HEK293T (cell line): ENCODE data around the gene CTNNBIP1.

Experiments used
- ARNT ChIP-seq: fragments of 450-650 bp; IDR thresholded peaks from 2 replicates; pipeline ENCODE4 v1.6.1; 2017; ENCODE audit warnings: mild to moderate bottlenecking
- BHLHE40 ChIP-seq: fragments of 450-650 bp; IDR thresholded peaks from 2 replicates; pipeline ENCODE4 v1.6.1; 2016; ENCODE audit warnings: mild to moderate bottlenecking, moderate library complexity, borderline replicate concordance
- ELF4 ChIP-seq: fragments of 450-650 bp; IDR thresholded peaks from 2 replicates; pipeline ENCODE4 v1.6.1; 2017; ENCODE audit warnings: antibody characterized with exemption
- FOXA1 ChIP-seq: fragments of 450-650 bp; IDR thresholded peaks from 2 replicates; pipeline ENCODE4 v1.6.1; 2016; ENCODE audit warnings: mild to moderate bottlenecking
- FOXM1 ChIP-seq: fragments of 450-650 bp; IDR thresholded peaks from 2 replicates; pipeline ENCODE4 v1.6.1; 2017; ENCODE audit warnings: mild to moderate bottlenecking, borderline replicate concordance
- HDGF ChIP-seq: fragments of 450-650 bp; IDR thresholded peaks from 2 replicates; pipeline ENCODE4 v1.6.1; 2017; ENCODE audit warnings: antibody characterized with exemption, borderline replicate concordance
- L3MBTL2 ChIP-seq: fragments of 450-650 bp; conservative IDR thresholded peaks from 2 replicates; pipeline ENCODE4 v1.6.1; 2016; ENCODE audit warnings: mild to moderate bottlenecking
- LEF1 ChIP-seq: fragments of 450-650 bp; IDR thresholded peaks from 2 replicates; pipeline ENCODE4 v1.6.1; 2017; ENCODE audit warnings: mild to moderate bottlenecking, borderline replicate concordance
- NFRKB ChIP-seq: fragments of 450-650 bp; IDR thresholded peaks from 2 replicates; pipeline ENCODE4 v1.6.1; 2016; ENCODE audit warnings: mild to moderate bottlenecking, moderate library complexity
- SP1 ChIP-seq: fragments of 450-650 bp; IDR thresholded peaks from 2 replicates; pipeline ENCODE4 v1.6.1; 2017
- SUZ12 ChIP-seq: fragments of 450-650 bp; IDR thresholded peaks from 2 replicates; pipeline ENCODE4 v1.6.1; 2016; ENCODE audit warnings: mild to moderate bottlenecking
- TARDBP ChIP-seq: fragments of 450-650 bp; IDR thresholded peaks from 2 replicates; pipeline ENCODE4 v1.6.1; 2016
- ZNF384 ChIP-seq: fragments of 450-650 bp; IDR thresholded peaks from 2 replicates; pipeline ENCODE4 v1.6.1; 2016
- TF ChIP-seq, protein P1 (sequence below): fragments of 450-650 bp; IDR thresholded peaks from 2 replicates; pipeline ENCODE4 v1.6.1; 2016

DNA sequence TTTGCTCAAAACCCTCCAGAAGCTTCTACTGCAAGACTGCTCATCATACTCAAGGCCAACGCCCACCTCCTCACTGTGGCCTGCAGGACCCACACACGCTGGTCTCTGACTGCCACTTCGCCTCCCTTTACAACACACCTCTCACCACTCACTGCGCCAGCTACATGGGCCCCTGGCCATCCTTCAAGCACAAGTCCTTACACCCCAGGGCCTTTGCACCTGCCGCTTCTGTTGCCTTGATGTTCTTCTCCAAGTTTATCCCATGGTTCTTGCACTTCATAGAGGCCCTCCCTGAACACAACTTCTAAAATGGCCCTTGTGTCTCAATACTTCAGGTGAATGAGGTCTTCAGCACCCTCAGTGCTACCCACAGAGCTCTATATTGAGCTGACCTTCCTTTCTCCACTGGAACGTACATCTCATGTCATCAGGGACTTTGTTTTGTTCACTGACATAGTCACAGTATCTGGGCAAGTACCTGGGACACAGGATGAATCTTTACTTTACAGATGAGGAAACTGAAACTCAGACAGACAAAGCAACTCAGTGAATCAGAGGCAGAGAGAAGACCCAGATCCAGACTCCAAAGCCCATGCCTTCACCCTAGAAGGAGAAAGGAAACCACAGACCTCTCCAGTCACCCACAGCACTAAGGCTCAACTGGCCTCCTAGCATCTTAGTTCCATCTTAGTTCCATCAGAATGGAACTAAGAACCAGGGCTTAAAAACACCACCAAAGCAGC, 51.6 kb downstream of the CTNNBIP1 start:
- TF ChIP-seq SP1 = no peak
- TF ChIP-seq FOXA1 = no peak
- TF ChIP-seq ZNF384 = no peak
- no peak for TF ChIP-seq ARNT
- no peak for TF ChIP-seq TARDBP
- no peak for TF ChIP-seq L3MBTL2
- no peak for TF ChIP-seq BHLHE40
- no peak for TF ChIP-seq FOXM1
- no peak for TF ChIP-seq NFRKB
- TF ChIP-seq, protein P1, sequence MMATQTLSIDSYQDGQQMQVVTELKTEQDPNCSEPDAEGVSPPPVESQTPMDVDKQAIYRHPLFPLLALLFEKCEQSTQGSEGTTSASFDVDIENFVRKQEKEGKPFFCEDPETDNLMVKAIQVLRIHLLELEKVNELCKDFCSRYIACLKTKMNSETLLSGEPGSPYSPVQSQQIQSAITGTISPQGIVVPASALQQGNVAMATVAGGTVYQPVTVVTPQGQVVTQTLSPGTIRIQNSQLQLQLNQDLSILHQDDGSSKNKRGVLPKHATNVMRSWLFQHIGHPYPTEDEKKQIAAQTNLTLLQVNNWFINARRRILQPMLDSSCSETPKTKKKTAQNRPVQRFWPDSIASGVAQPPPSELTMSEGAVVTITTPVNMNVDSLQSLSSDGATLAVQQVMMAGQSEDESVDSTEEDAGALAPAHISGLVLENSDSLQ = no peak
- no peak for TF ChIP-seq HDGF
- TF ChIP-seq SUZ12 = no peak
- TF ChIP-seq ELF4 = no peak
- no peak for TF ChIP-seq LEF1
